Neural cell (in vitro differentiated cells): ENCODE results near the gene ENTPD2. TPM values are rescaled to one million over a fixed set of nuclear protein-coding genes. Genes with fewer than 3 reads are reported as not detected.

Source experiments
- H2AFZ ChIP-seq: fragments of 200-600, 300-800 bp; sonication (generic), shearing (Covaris generic); 2 replicates; pipeline ENCODE4 v1.6.0; 2014; ENCODE audit warnings: low read depth, mild to moderate bottlenecking, antibody characterized with exemption, low read length, moderate library complexity
- H3F3A ChIP-seq: fragments of 200-600 bp; shearing (Covaris generic); 2 replicates; pipeline ENCODE4 v1.6.1; 2016; ENCODE audit warnings: mild to moderate bottlenecking, moderate library complexity, mixed read lengths, antibody characterized with exemption, low read length; ENCODE audit not compliant: insufficient read depth, poor library complexity, severe bottlenecking
- H3K27ac ChIP-seq: fragments of 200-600, 300-800 bp; sonication (generic), shearing (Covaris generic); 2 replicates; pipeline ENCODE4 v1.5.1; 2014; ENCODE audit warnings: mild to moderate bottlenecking, low read length, moderate library complexity
- H3K27me3 ChIP-seq: fragments of 300-800, 200-600 bp; sonication (generic), shearing (Covaris generic); 2 replicates; pipeline ENCODE4 v1.6.0; 2014; ENCODE audit warnings: mild to moderate bottlenecking, low read depth, low read length, moderate library complexity; ENCODE audit not compliant: insufficient read depth
- H3K36me3 ChIP-seq: fragments of 300-800, 200-600 bp; sonication (generic), shearing (Covaris generic); 2 replicates; pipeline ENCODE4 v1.5.1; 2014; ENCODE audit warnings: mild to moderate bottlenecking, antibody characterized with exemption, low read length, moderate library complexity; ENCODE audit not compliant: insufficient read depth
- H3K4me2 ChIP-seq: fragments of 300-800, 200-600 bp; sonication (generic), shearing (Covaris generic); 2 replicates; pipeline ENCODE4 v1.6.0; 2014; ENCODE audit warnings: mild to moderate bottlenecking, low read length
- H3K4me3 ChIP-seq: fragments of 300-800, 200-600 bp; sonication (generic), shearing (Covaris generic); 2 replicates; pipeline ENCODE4 v1.5.1; 2014; ENCODE audit warnings: mild to moderate bottlenecking, low read length, moderate library complexity
- H3K79me2 ChIP-seq: fragments of 200-600 bp; shearing (Covaris generic); replicated peaks from 2 replicates; pipeline ENCODE4 v1.6.0; 2014; ENCODE audit warnings: mild to moderate bottlenecking, low read length, moderate library complexity; ENCODE audit not compliant: insufficient read depth
- H3K9ac ChIP-seq: fragments of 300-800, 200-600 bp; sonication (generic), shearing (Covaris generic); 2 replicates; pipeline ENCODE4 v1.6.1; 2016; ENCODE audit warnings: mild to moderate bottlenecking, low read length, mixed read lengths
- H3K9me2 ChIP-seq: fragments of 200-600 bp; shearing (Covaris generic); 2 replicates; pipeline ENCODE4 v1.6.1; 2016; ENCODE audit warnings: mild to moderate bottlenecking, low read length, mixed read lengths; ENCODE audit not compliant: insufficient read depth
- H3K9me3 ChIP-seq: fragments of 200-600, 300-800 bp; sonication (generic), shearing (Covaris generic); 2 replicates; pipeline ENCODE4 v1.6.1; 2016; ENCODE audit warnings: mild to moderate bottlenecking, mixed run types, low read length, moderate library complexity, mixed read lengths
- H4K20me1 ChIP-seq: fragments of 200-600 bp; shearing (Covaris generic); 2 replicates; pipeline ENCODE4 v1.6.1; 2016; ENCODE audit warnings: mild to moderate bottlenecking, mixed run types; ENCODE audit not compliant: insufficient read depth
- CTCF ChIP-seq: fragments of 450-650 bp; IDR thresholded peaks from 2 replicates; pipeline ENCODE4 v1.5.1; 2014; ENCODE audit warnings: antibody characterized with exemption, mild to moderate bottlenecking, moderate library complexity; ENCODE audit not compliant: poor library complexity, severe bottlenecking
- EP300 ChIP-seq: fragments of 450-650 bp; conservative IDR thresholded peaks from 2 replicates; pipeline ENCODE4 v1.6.1; 2014; ENCODE audit warnings: antibody characterized with exemption, mild to moderate bottlenecking, moderate library complexity; ENCODE audit not compliant: poor library complexity, severe bottlenecking
- EZH2 ChIP-seq: fragments of 200-600, 300-800 bp; shearing (Covaris generic), sonication (generic); IDR thresholded peaks from 2 replicates; pipeline ENCODE4 v1.6.1; 2014; ENCODE audit warnings: antibody characterized with exemption, low read length, borderline replicate concordance, mild to moderate bottlenecking; ENCODE audit not compliant: insufficient read depth, poor library complexity, severe bottlenecking
- MXI1 ChIP-seq: fragments of 450-650 bp; conservative IDR thresholded peaks from 2 replicates; pipeline ENCODE4 v1.6.1; 2014; ENCODE audit warnings: antibody characterized with exemption, mild to moderate bottlenecking; ENCODE audit not compliant: poor library complexity, severe bottlenecking
- POLR2AphosphoS5 ChIP-seq: IDR thresholded peaks from 2 replicates; pipeline ENCODE4 v1.6.1; 2012
- RAD21 ChIP-seq: fragments of 450-650 bp; conservative IDR thresholded peaks from 2 replicates; pipeline ENCODE4 v1.6.1; 2014; ENCODE audit warnings: antibody characterized with exemption, mild to moderate bottlenecking, moderate library complexity
- REST ChIP-seq: IDR thresholded peaks from 2 replicates; pipeline ENCODE4 v1.6.1; 2012; ENCODE audit warnings: borderline replicate concordance
- SMC3 ChIP-seq: fragments of 450-650 bp; conservative IDR thresholded peaks from 2 replicates; pipeline ENCODE4 v1.6.1; 2014; ENCODE audit warnings: antibody characterized with exemption, mild to moderate bottlenecking, moderate library complexity; ENCODE audit not compliant: poor library complexity
- TAF1 ChIP-seq: IDR thresholded peaks from 2 replicates; pipeline ENCODE4 v1.6.1; 2012; ENCODE audit warnings: low read depth
- polyA plus RNA-seq: library from polyadenylated mRNA; depleted of rRNA; stranded (reverse); fragments of >200 nt; gene quantifications from 2 replicates; pipeline ENCODE4 v1.2.3, GENCODE V29; 2014

The ENTPD2 gene
- polyA plus RNA-seq, 1 donor from 2014 or later: not detected

GRCh38 chr9:137038916-137039315 is 14.9 kb downstream of the ENTPD2 start:
- Histone ChIP-seq H3K9me3 (no peaks in the 10 kb centered on the region), H3F3A (no peaks in the 10 kb centered on the region), H3K9ac (no peak overlapping the region), H3K27me3 (no peaks in the 10 kb centered on the region), H3K9me2 (no peaks in the 10 kb centered on the region), H3K4me3 (no peak overlapping the region), H2AFZ (no peak overlapping the region), H3K4me2 (no peak overlapping the region), H3K27ac (no peak overlapping the region), H4K20me1 (no peaks in the 10 kb centered on the region), H3K36me3 (no peaks in the 10 kb centered on the region), H3K79me2 (peaks cover 5% of the 10 kb centered on the region)
- no peak for TF ChIP-seq POLR2AphosphoS5

- Histone ChIP-seq H3K9me2 (no peaks in the 10 kb centered on the region), H3K27me3 (no peaks in the 10 kb centered on the region), H3K36me3 (no peaks in the 10 kb centered on the region), H3K79me2 (no peaks in the 10 kb centered on the region), H4K20me1 (no peaks in the 10 kb centered on the region), H3K9me3 (no peaks in the 10 kb centered on the region), H3K9ac (no peak overlapping the region), H3K4me3 (no peak overlapping the region), H2AFZ (no peak overlapping the region), H3K27ac (no peak overlapping the region), H3K4me2 (no peak overlapping the region), H3F3A (no peaks in the 10 kb centered on the region)
- TF ChIP-seq POLR2AphosphoS5 (no peak), EZH2 (no peak), EP300 (no peak), CTCF (no peak), SMC3 (no peak), RAD21 (no peak), TAF1 (no peak), REST (no peak), MXI1 (no peak)
Measured at GRCh38 chr9:137037483-137037882, 16.4 kb downstream of the ENTPD2 start.

GRCh38 chr9:137037035-137037434 is 16.8 kb downstream of the ENTPD2 start:
- no peak overlapping the region for H3K4me3 ChIP-seq
- no peak for TF ChIP-seq TAF1
- TF ChIP-seq MXI1: no peak
- no peak for TF ChIP-seq RAD21
- no peak for TF ChIP-seq POLR2AphosphoS5
- TF ChIP-seq SMC3: no peak
- no peak for TF ChIP-seq EP300
- TF ChIP-seq CTCF: no peak
- no peak for TF ChIP-seq REST
- no peak for TF ChIP-seq EZH2
- H3K36me3 ChIP-seq: no peaks in the 10 kb centered on the region
- no peaks in the 10 kb centered on the region for H3K9me3 ChIP-seq
- no peak overlapping the region for H3K4me2 ChIP-seq
- no peaks in the 10 kb centered on the region for H4K20me1 ChIP-seq
- H2AFZ ChIP-seq: no peak overlapping the region
- no peak overlapping the region for H3K27ac ChIP-seq
- H3K9me2 ChIP-seq: no peaks in the 10 kb centered on the region
- H3F3A ChIP-seq: no peaks in the 10 kb centered on the region
- H3K79me2 ChIP-seq: no peaks in the 10 kb centered on the region
- no peak overlapping the region for H3K9ac ChIP-seq
- H3K27me3 ChIP-seq: no peaks in the 10 kb centered on the region
